T-helper 1 cell (primary cell): ENCODE measurements around the gene RAD51B.
A peak's percentile ranks its signal among the peaks of the same experiment; 100 is the strongest.
"Not testable (repeated sequence)": the region's sequence is repeated elsewhere in the genome, so short reads cannot be mapped to it uniquely, and the experiment has no call there.

ENCODE experiments used
- DNase-seq, 5 donors: peaks; one replicate each; pipeline ENCODE4 v3.0.0-alpha.2; 2012 to 2020

Gene RAD51B

DNA sequence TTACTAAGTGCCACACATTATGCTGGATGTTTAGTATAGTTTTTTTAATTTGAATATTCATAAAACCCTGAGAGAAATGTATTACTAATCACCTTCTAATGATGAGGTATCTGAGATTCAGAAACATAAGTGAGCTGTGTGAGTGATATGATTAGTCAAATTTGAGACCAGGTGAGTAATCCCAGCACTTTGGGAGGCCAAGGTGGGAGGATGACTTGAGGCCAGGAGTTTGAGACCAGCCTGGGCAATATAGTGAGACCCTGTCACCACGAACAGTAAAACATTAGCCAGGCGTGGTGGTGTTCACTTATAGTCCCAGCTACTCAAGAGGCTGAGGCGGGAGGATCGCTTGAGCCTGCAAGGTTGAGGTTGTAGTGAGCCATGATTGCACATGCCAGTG, 438.4 kb downstream of the RAD51B start:
- no peak for DNase-seq

DNA sequence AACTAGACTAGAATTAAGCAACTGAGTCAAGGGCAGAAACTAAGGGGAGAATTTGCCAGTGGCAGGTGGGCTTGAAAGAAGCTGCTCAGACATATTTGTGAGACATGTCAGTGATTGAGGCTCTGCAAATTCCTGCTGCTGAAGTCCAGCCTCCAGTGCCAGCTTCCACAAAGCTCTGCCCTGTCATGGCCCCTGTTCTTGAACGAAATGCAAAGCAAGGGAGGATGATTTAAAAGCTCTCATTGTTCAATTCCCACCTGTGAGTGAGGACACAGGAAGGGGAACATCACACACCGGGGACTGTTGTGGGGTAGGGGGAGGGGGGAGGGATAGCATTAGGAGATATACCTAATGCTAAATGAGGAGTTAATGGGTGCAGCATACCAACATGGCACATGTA, 439.4 kb downstream of the RAD51B start:
- not testable (repeated sequence) for DNase-seq

DNA sequence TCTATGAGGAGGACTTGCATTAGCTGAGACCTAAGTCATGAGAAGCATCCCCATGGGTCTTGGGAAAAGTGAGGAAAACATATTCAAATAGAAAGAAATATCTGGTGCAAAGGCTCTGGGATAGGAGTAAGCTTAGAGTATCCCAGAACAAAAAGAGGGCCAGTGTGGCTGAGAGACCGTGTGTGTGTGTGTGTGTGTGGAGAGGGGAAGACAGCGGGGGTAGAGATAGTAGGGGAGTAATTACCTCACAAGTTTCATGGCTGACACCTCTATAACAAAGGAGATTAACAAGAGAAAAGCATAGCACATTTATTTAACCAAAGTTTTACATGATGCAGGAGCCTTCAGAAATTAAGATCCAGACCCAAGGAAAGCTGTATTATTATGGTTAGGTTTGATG, 440.5 kb downstream of the RAD51B start:
- DNase-seq: no peak

DNA sequence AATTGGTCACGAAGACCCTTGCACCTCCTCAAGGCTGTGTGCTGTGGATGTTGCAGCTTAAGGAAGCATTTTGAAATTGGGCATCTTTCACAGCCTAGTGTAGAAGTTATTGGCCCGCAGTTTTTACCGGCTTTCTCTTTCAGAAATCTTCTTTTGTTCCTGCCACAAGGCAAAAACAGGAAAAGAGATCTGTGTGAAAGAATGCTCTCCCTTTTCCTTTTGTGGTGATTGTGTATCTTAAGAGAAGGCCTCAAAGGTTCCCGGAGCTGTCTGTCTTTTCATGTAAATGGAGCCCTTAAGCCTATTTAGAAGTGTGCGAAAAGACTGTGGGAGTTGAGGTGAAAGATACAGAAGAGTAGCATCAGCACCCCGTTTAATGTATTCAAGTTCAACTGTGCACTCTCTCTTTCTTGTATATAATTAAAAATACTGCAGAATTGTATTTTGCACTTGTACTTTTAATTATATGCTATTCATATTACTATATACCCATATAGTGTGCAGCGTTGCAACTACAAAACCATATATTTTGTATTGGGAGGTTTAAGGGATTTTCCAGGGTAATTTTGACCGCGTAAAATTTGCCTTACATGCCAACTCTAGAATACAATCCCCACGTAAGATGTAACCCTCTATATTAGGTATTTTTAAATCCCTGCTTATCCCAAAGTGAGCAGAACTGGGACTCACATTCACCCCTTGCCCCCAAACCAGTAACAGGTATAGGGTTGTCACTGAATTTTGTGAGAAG, 441.7 kb downstream of the RAD51B start:
- DNase-seq: no peak

DNA sequence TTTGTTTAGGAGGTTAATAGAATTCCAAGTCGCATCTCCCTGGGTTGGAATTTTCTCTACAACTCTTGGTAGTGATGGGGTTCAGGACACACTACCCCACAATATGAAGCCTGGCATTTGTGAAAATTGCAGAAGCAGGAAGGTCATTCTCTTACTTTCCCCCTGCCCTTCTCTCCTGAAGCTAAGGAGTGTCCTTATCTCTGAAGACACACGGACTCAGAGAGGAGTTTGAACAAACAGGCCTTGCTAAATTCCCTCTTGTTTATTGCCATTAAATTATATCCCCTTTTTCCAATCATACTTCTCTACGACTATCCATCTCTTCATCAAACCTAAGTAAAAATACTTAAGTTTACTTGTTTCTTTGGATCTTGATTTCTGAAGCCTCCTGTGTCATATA, 443.0 kb downstream of the RAD51B start:
- DNase-seq: no peak

DNA sequence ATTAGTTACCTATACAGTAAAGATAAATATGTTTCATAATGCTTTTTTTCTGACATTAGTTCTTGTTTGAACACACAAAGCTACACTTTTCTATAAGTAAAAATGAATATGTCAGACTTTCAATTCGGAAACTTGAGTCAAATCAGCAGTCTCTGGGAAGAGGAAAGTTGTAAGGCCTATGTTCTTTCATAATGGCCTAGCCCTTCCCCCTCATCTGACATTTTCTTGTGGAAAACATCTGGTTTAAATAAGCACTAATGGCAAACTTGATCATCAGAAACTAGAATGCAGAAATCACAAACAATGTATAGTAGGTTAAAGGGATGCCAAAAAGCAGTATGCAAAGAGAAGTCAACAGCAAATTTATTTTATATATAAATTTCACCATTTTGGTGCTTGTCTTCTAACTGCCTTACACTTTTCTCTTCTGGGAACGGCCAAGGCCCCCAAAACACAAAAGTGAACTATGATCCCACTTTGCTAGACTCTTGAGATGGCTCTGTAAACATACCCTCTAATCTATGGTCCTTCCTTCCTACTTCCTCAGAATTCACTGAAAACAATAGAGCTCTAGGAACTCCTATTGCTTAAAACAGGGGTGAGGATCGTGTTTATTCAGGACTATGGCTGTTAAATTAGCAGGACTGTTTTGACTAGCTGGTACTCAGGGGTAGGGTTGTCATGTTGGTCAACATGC, 444.1 kb downstream of the RAD51B start:
- DNase-seq: no peak

DNA sequence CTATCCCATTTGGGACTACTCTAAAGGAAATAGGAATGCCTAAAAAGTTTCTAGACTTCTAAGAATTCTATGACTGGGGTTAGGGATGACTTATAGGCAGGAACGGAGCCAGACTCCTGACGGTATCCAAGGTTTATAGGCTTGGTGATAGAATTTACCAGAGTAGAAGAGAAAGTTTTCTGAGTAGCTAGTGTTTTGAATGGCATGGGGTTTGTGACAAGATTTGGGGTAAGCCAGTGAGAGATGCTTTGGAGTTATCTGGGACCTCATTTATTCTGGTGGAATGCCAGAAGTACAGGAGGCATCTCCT, 444.6 kb downstream of the RAD51B start:
- no peak for DNase-seq

DNA sequence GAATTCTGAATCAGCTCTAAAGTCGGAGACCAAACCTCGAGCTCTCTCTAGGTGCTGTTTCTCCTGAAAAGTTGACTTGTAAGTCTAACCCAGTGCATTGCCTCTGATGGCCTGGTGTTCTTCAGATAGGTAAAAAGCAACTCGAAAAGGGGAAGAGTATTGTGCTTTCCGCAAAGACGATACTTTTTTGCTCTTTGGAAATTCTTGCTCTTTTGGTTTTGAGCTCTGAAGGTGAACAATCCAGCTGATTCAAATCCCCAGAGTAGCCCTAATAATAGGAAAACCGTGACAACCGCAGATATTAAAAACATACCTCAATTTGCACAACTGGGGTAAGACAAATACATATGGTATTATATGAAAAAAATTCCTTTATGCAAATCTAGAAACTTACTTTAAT, 447.4 kb downstream of the RAD51B start:
- no peak for DNase-seq

DNA sequence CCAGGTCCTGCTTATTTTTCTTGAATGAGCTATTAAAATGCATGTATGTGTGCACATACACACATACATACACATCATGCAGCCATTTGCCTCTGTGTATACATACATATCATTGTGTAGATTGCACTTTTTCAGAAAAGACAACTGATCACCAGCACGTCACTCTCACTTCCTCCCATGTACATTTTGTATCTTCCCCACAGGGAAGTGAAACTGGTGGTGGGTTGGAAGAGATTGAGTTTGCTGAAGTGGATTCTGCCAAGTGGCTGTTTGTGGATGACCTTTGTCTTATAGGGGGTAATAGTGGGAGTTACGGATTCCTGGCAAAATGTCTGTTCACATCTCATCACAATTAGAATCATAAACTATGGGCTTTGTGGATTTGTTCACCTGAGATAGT, 448.6 kb downstream of the RAD51B start:
- peak in 1 of 5 donors; percentile 39 for DNase-seq

DNA sequence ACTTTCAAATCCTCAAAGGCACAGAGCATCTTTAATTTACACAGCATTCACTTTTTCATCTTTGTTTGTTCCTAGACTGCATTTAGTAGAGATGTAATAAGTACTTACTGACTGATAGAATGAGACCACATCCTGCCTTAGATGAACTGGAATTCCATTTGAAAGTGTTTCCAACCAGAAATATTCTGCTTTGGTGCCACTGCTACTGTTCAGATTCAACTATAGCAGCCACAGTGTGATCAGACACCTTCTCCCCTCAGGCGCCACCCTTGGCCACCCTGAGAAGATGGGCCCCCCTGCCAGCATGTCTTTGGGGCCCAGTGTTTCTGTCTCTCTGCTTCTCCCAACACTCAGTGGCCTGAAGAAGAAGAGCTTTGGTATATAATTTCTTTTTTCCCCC, 449.1 kb downstream of the RAD51B start:
- DNase-seq: no peak

DNA sequence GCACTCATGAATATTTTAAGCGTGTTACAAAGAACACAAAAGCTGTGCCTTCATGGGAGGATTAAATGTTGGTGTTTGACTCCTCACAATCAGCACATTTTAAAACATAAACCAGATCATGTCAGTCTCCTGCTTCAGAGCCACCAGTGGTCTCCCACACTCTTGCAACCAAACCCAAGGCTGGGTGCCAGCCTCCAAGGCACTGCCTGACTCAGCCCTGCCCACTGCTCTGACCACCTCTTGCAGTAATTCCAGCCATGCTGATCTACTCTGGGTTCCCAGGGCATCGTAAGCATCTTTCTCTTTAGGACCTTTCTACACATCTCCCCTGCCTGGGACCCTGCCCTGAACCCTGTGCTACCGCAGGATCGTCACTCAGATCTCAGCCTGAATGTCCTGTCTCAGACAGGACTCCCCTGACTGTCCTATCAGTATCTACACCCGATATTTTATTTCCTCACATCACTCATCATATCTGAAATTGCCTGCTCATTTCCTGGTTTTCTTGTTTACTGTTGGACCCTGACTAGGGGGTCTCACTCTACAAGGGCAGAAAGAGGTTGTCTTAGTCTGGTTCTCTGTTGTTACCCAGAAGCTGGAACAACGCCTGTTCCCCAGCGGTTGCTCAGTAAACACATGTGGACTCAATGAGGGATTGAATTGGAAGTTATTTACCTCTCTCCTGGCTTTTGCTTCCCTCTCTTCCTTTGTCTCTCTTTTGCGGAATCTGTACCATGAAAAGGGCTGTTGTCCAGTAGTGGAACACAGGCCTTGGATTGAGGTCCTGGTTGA, 449.8 kb downstream of the RAD51B start:
- DNase-seq: no peak

DNA sequence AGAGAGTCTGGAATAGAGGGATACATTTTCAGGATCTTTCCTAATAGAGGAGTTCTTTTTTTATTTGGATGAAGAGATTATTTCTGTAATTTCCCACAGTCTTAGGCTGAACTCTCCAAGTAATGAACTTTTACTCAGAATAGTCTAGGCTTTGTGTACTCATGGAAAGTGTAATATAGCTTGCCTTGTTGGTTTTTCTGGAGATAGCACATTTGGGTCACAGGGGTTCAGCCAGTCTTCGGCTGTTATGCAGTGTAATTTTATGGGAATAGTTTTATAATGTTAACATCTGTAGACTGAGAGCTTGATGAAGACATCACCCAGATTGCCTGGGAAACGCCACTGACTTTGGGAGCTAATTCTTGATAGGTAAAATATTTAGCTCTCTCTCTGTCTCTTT, 450.8 kb downstream of the RAD51B start:
- DNase-seq: no peak

DNA sequence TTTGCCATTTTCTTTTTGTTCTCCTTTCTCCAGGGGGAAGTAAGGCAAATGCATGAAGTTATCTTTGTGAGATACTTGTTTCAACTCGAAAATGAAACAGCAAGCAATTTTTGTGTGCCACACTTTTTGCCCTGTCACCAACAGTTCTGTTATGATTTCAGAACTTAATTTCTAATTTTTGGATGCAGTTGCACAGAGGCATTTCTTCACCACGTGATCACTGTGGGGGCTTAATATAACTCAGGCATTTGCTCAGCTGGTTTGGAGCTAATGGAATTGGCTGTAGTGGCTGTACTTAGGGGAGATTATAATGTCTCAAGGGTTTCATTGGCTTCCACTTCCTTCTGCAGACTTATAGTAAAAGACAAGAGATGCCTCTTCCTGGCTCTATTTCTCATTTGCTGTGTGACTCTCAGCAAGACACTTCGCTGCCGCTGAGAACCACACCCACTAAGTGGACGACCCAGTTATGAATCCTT, 452.4 kb downstream of the RAD51B start:
- DNase-seq: peak in 1 of 5 donors; percentile 35

DNA sequence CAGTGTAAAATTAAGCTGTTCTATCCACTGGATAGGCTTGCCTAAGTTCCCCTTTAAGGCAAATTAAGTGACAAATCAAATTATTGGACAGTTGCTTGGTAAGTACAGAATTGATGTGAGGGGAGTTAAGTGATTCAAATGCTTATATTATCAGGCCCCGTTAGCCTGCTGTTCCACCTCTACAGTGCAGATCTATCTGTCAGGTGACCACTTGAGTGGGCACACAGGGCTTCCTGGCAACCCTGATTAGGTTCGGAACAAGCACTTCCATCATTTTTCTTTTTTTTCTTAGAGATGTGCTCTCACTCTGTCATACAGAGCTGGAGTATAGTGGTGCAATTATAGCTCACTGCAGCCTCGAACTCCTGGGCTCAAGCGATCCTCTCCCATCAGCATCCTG, 453.8 kb downstream of the RAD51B start:
- DNase-seq: no peak

DNA sequence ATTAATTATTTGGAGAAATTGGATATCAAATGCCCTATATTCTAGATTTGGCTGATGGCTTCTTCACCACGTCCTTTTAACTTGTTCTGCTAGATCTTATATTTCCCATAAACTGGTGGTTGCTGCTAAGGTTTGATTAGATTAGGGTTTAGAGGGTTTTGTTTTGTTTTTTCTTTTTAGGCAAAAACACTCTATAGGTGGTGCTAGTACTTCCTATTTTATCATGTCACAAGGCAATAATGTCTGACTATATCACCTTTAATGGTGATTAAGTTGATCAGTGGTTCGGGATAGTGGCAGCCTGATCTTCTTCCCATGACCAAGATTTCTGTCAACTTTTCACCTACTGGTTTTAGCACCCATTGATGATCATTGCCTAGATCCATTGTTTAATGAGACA, 455.1 kb downstream of the RAD51B start:
- DNase-seq: no peak

DNA sequence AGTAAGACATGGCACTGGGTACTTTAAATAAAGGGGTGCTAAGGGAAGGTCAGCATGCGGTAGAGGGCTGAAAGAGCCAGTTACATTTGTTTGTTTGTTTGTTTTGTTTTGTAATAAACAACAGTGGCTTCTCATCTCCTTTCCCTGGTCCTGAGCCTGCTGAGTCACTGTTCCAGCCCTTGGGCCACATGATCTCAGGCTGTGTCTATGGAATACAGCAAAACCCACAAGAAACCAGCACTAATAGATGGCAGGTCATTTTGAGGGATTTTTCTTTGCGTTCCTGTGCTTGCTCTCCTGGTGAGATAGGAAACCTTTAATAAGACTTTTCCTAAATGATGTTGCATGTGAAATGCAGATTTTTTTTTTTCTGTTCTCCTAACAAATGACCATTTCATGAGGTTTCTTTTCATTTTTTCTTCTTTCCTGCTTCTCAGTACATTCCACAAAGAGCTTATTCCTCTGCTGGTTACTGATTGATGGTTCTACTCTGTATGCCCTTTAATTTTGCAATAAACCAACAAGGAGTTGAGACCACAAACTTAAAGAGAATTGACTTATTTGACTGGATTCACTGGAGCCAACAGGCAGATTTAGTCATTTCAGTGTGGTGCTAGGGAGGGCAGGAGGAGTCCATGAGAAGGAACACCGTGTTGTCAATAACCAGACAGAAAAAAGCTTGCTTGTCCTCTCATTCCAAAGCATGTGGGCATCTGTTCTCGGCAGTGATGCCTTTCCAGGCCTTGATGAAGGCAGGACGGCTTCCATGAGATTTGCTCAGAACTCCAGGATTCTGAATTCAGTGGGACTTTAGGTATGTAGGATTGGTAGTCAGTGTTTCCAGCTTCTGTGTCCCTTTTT, 459.2 kb downstream of the RAD51B start:
- no peak for DNase-seq

DNA sequence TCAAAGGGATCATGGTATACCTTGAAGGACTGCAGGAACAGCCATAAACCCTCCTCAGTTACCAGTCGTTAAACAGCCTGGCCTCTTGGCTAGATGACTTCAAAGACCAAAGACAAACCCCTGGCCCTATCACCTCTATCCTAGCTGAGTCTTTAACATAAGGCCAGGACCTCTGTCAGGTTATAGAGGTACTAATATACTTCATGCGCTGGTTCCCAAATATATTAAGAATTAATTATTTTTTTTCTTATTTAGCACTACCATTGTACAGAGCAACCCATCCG, 459.8 kb downstream of the RAD51B start:
- DNase-seq: no peak

DNA sequence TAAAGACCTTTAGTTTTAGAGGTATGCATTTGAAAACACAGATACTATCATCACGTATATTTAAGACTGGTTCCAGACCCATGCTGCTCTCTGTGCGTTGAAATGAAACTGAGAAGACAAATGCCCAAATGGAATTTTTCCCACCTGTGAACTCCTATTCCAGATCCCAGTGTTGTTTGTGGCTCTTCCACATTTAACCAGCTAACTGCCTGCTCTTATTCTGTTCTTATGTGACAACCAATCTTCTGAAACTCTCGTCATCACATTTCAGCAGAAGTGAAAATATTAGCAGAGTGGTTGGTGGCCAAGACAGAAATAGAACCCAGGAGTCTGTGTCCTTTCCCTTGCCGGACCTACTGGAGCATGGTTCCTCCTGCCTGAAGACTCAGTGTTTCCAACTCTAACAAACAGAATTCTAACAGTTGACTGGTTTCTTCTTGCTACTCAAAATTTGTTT, 460.2 kb downstream of the RAD51B start:
- no peak for DNase-seq

DNA sequence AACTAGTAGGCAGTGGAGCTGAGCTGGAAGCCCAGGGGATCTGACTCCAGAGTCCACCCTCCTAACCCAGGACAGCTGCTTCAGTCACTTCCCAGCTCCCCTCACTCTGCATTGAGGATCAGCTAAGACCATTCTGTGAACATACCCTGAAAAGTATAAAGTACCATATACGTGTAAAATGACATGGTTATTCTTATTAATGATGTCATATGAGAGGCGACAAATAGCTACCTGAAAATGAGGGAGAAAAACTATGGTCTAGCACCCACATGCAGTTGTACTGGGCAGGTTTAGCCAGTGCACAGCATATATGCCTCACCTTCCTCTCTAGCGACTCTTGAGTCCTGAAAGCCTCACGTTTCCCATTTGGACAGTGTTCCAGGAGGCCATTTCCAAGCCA, 461.9 kb downstream of the RAD51B start:
- DNase-seq: no peak

DNA sequence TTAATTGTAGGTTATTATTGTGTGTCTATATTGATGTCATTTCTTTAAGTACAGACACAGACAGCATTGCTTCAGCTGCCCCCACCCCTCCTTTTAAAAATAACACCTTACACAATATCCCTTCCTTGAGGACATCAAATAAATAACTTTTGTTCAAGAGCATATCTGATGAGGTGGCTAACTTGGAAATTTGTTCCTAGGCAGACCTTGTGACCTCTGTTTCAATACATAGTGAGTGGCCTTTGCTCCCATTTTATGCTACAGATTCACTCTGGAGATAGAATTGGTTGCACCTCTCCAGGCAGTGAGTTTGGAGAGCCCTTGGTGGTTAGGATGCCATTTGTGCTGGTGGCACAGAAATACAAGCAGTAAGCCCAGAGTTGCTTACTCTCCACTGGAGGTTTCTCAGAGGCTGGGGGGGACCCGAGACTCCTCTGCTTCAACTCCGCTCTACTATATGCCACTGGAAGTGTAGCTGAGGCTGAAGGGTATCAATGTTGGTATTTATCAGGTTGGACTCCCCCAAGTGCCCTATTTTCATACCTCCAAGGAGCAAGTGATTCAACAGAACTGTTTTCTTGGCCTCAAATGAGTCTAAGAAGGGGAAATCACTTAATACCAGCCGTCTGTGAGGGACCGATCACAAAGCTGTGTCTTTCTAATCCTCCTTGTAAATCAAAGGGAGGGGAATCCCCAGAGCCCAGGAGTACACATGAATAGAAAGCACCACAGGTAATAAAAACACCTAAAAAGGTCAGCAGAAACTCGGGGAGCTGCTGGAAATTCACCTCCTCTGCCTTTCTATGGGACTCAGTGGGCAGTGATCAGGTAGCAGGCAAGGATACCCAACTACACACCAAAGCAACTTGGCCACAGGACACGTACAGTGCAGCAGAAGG, 463.1 kb downstream of the RAD51B start:
- peak in 3 of 5 donors; percentile 17 to 25 (median 17) for DNase-seq

DNA sequence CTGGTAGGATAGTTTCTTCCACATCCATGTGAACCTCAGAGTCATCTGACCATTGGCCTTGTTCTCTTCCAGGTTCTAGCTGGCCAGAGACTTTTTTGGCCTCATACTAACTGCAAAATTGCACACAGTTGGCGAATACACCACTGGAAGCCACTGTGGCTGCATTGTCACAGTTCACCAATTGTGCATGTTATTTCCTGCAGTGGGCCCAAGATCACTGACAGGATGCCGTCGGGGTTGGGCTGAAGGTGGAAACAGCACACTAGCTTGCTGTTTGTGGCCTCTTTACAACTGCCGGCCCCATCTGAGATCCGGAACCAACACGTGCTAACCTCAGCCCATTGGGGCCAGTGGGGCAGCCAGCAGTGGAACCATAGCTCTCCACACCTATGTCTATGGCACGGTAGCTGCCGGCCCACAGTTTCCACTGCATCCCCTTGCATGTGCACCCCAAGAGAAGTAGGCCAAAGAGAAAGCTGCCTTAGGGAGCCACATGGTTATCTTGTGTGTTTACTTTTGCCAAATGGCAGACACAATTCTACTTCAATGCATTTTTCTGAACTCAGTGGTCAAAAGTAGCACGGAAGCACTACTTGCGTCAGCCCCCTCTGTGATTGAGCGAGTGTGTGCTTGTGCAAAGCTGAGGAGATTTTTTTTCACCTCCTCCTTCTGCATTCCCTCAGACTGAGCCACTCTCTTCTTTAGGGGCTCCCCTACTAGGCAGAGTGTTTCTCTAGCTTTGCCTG, 464.0 kb downstream of the RAD51B start:
- DNase-seq: peak; percentile 12 to 85 (median 24)
